Activated T-helper 2 cell treated with anti-CD3 and anti-CD28 coated beads, Interferon-gamma antibody, Interleukin-2, Interleukin-4, amounts not matched to agents 10 μg/mL and 5 μg/mL and 100 μg/mL, durations not matched to agents 14 hours and 24 hours and 36 hours (primary cell): ENCODE measurements around the gene PSMB10. TPM values are rescaled to one million over a fixed set of nuclear protein-coding genes. Genes with fewer than 3 reads are reported as not detected.
"Not testable (repeated sequence)": the region's sequence is repeated elsewhere in the genome, so short reads cannot be mapped to it uniquely, and the experiment has no call there.

ENCODE experiments used
- DNase-seq: peaks from one replicate; pipeline ENCODE4 v3.0.0; 2021; ENCODE audit warnings: low spot score
- H3K27ac Mint-ChIP-seq: one replicate; pipeline ENCODE4 v1.8.0; 2021; ENCODE audit warnings: mixed read lengths
- H3K27me3 Mint-ChIP-seq: one replicate; pipeline ENCODE4 v1.8.0; 2021; ENCODE audit warnings: low read depth, mixed read lengths
- H3K36me3 Mint-ChIP-seq: one replicate; pipeline ENCODE4 v1.8.0; 2021; ENCODE audit warnings: low read depth, mixed read lengths
- H3K4me1 Mint-ChIP-seq: one replicate; pipeline ENCODE4 v1.8.0; 2021; ENCODE audit warnings: low read depth, mixed read lengths
- H3K4me3 Mint-ChIP-seq: one replicate; pipeline ENCODE4 v1.8.0; 2021; ENCODE audit warnings: low read depth, mild to moderate bottlenecking, moderate library complexity, mixed read lengths
- H3K9me3 Mint-ChIP-seq: one replicate; pipeline ENCODE4 v1.8.0; 2021; ENCODE audit warnings: mixed read lengths
- intact Hi-C: fragments of 100-400 bp; cut with micrococcal nuclease; formaldehyde crosslinking; loops from one replicate; pipeline ENCODE4 v1.15.1; 2023
- total RNA-seq: library from RNA; stranded (reverse); gene quantifications from 2 replicates; pipeline ENCODE4 v1.2.3, GENCODE V29; 2022

PSMB10 gene
- total RNA-seq, result 238 and 243 TPM in 2 replicates

- Mint-ChIP-seq H3K9me3 (no peaks in the 10 kb centered on the region), H3K4me3 (peak within 1 kb of the TSS; percentile 100), H3K27ac (peak within 1 kb of the TSS; percentile 90), H3K36me3 (peaks cover 61% of the 10 kb centered on the region), H3K27me3 (no peaks in the 10 kb centered on the region), H3K4me1 (peaks cover 26% of the 10 kb centered on the region)
- intact Hi-C loops, result loop anchor here (5.0 to 10.0 kb wide), 4 partner anchors 46 to 412 kb away; partner anchors contain the start of genes DDX28, DPEP3, DUS2 and RIPOR1
- no peak for DNase-seq
Measured at GRCh38 chr16:67936124-67936879, at the start of gene PSMB10. PSMB10 (minus strand) TSS chr16:67936850; CDS start chr16:67936749, 101 bp downstream.

GRCh38 chr16:67982011-67982696 is 45.5 kb upstream of the PSMB10 start:
- no peak overlapping the region for H3K4me3 Mint-ChIP-seq
- H3K27ac Mint-ChIP-seq, result no peak overlapping the region
- no peak for DNase-seq
- no peaks in the 10 kb centered on the region for H3K36me3 Mint-ChIP-seq
- H3K27me3 Mint-ChIP-seq, result no peaks in the 10 kb centered on the region
- peaks cover 15% of the 10 kb centered on the region for H3K4me1 Mint-ChIP-seq
- H3K9me3 Mint-ChIP-seq, result no peaks in the 10 kb centered on the region
- intact Hi-C loops, result loop anchor here (5.0 kb wide), 2 partner anchors 40 to 45 kb away; partner anchors contain the start of genes DDX28, DUS2 and PSMB10

GRCh38 chr16:67979955-67980678 is 43.5 kb upstream of the PSMB10 start, which contains the start of gene DPEP3:
DPEP3 (minus strand) TSS chr16:67980499; CDS start chr16:67980380, 119 bp downstream.
- DNase-seq, result no peak
- intact Hi-C loops, result loop anchor here (5.0 kb wide), 2 partner anchors 42 to 43 kb away; partner anchors contain the start of genes DDX28, DUS2 and PSMB10
- H3K4me1 Mint-ChIP-seq, result peaks cover 15% of the 10 kb centered on the region
- H3K4me3 Mint-ChIP-seq, result no peak within 1 kb of the TSS
- H3K27me3 Mint-ChIP-seq, result no peaks in the 10 kb centered on the region
- no peaks in the 10 kb centered on the region for H3K36me3 Mint-ChIP-seq
- no peaks in the 10 kb centered on the region for H3K9me3 Mint-ChIP-seq
- H3K27ac Mint-ChIP-seq, result no peak within 1 kb of the TSS

- Mint-ChIP-seq H3K4me1 (no peaks in the 10 kb centered on the region), H3K27ac (no peak overlapping the region), H3K4me3 (no peak overlapping the region), H3K9me3 (no peaks in the 10 kb centered on the region), H3K27me3 (no peaks in the 10 kb centered on the region), H3K36me3 (no peaks in the 10 kb centered on the region)
- intact Hi-C loops, result no loop called here
- DNase-seq, result no peak
Measured at GRCh38 chr16:67977469-67978227, 41.0 kb upstream of the PSMB10 start.

GRCh38 chr16:67977005-67977404 is 40.4 kb upstream of the PSMB10 start:
- Mint-ChIP-seq H3K9me3 (no peaks in the 10 kb centered on the region), H3K4me3 (no peak overlapping the region), H3K27me3 (no peaks in the 10 kb centered on the region), H3K36me3 (no peaks in the 10 kb centered on the region), H3K4me1 (no peaks in the 10 kb centered on the region), H3K27ac (no peak overlapping the region)
- intact Hi-C loops, result no loop called here
- DNase-seq, result no peak

- no peak overlapping the region for H3K4me3 Mint-ChIP-seq
- no peaks in the 10 kb centered on the region for H3K27me3 Mint-ChIP-seq
- H3K27ac Mint-ChIP-seq, result no peak overlapping the region
- H3K4me1 Mint-ChIP-seq, result no peaks in the 10 kb centered on the region
- intact Hi-C loops, result no loop called here
- no peak for DNase-seq
- H3K9me3 Mint-ChIP-seq, result no peaks in the 10 kb centered on the region
- H3K36me3 Mint-ChIP-seq, result no peaks in the 10 kb centered on the region
Measured at GRCh38 chr16:67976205-67976604, 39.6 kb upstream of the PSMB10 start.

- Mint-ChIP-seq H3K4me3 (no peak overlapping the region), H3K27ac (no peak overlapping the region), H3K4me1 (no peaks in the 10 kb centered on the region), H3K27me3 (no peaks in the 10 kb centered on the region), H3K9me3 (no peaks in the 10 kb centered on the region), H3K36me3 (no peaks in the 10 kb centered on the region)
- intact Hi-C loops, result no loop called here
- DNase-seq, result no peak
Measured at GRCh38 chr16:67975321-67976105, 38.9 kb upstream of the PSMB10 start.

GRCh38 chr16:67972285-67972684 is 35.6 kb upstream of the PSMB10 start:
- H3K27me3 Mint-ChIP-seq, H3K4me1 Mint-ChIP-seq, H3K27ac Mint-ChIP-seq, intact Hi-C loops, H3K36me3 Mint-ChIP-seq, H3K4me3 Mint-ChIP-seq, H3K9me3 Mint-ChIP-seq, DNase-seq: not testable (repeated sequence)

GRCh38 chr16:67971111-67971510 is 34.5 kb upstream of the PSMB10 start:
- no peak for DNase-seq
- no peaks in the 10 kb centered on the region for H3K36me3 Mint-ChIP-seq
- intact Hi-C loops, result no loop called here
- no peaks in the 10 kb centered on the region for H3K9me3 Mint-ChIP-seq
- H3K27ac Mint-ChIP-seq, result no peak overlapping the region
- no peaks in the 10 kb centered on the region for H3K27me3 Mint-ChIP-seq
- peaks cover 20% of the 10 kb centered on the region for H3K4me1 Mint-ChIP-seq
- H3K4me3 Mint-ChIP-seq, result no peak overlapping the region

- Mint-ChIP-seq H3K36me3 (peaks cover 4% of the 10 kb centered on the region), H3K27ac (peak overlapping the region; percentile 84), H3K27me3 (no peaks in the 10 kb centered on the region), H3K9me3 (no peaks in the 10 kb centered on the region), H3K4me3 (peak overlapping the region; percentile 85), H3K4me1 (peaks cover 27% of the 10 kb centered on the region)
- intact Hi-C loops, result loop anchor here (2.0 kb wide), 1 partner anchor 15 kb away; no protein-coding TSS in a partner anchor
- no peak for DNase-seq
Measured at GRCh38 chr16:67969254-67970039, 32.8 kb upstream of the PSMB10 start.
